IMR-90 (cell line): ENCODE results near the gene KIDINS220. TPM values are rescaled to one million over a fixed set of nuclear protein-coding genes. Genes with fewer than 3 reads are reported as not detected.

Experiments
- ATAC-seq: fragments of 200-7000 bp; cut with Tn5 transposase; 2 replicates; pipeline ENCODE4 v1.9.1; 2020; ENCODE audit warnings: low read depth, mild to moderate bottlenecking, moderate library complexity
- BruUV-seq: library from RNA; stranded (reverse); fragments of 400-500 nt; replicated peaks from 2 replicates; lab custom pipeline; 2021; lab: Mats Ljungman, UMichigan
- CTCF ChIA-PET: fragments of 300-600 bp; formaldehyde crosslinking; extraction: SDS; loops from one replicate; lab custom pipeline; 2021; ENCODE audit warnings: antibody characterized with exemption; lab: Yijun Ruan, JAX
- POLR2A ChIA-PET: fragments of 300-600 bp; sonication (Branson Sonifier 250); formaldehyde crosslinking; loops from one replicate; lab custom pipeline; 2022; ENCODE audit warnings: antibody characterized with exemption; ENCODE audit not compliant: unreplicated experiment; lab: Charles Lee
- DNase-seq: peaks from one replicate; pipeline ENCODE4 v3.0.0; 2013
- H2AFZ ChIP-seq: replicated peaks from 2 replicates; pipeline ENCODE3; 2013; ENCODE audit warnings: low read length, mild to moderate bottlenecking; ENCODE audit not compliant: poor library complexity
- H2AK5ac ChIP-seq: 2 replicates; pipeline ENCODE4 v1.6.1; 2013; ENCODE audit warnings: low read depth, low read length, inconsistent platforms
- H2AK9ac ChIP-seq: replicated peaks from 2 replicates; pipeline ENCODE3; 2013; ENCODE audit warnings: mild to moderate bottlenecking, low read depth, low read length, moderate library complexity; ENCODE audit not compliant: poor library complexity
- H2BK120ac ChIP-seq: 2 replicates; pipeline ENCODE4 v1.6.1; 2013; ENCODE audit warnings: low read depth, low read length, inconsistent platforms
- H2BK15ac ChIP-seq: 3 replicates; pipeline ENCODE4 v1.6.1; 2013; ENCODE audit warnings: low read depth, low read length, inconsistent platforms
- H2BK20ac ChIP-seq: 2 replicates; pipeline ENCODE4 v1.6.1; 2013; ENCODE audit warnings: low read depth, mild to moderate bottlenecking, inconsistent platforms, low read length, moderate library complexity
- H2BK5ac ChIP-seq: 2 replicates; pipeline ENCODE4 v1.6.1; 2013; ENCODE audit warnings: mild to moderate bottlenecking, low read depth, low read length, inconsistent platforms; ENCODE audit not compliant: poor library complexity, severe bottlenecking
- H3K14ac ChIP-seq: replicated peaks from 2 replicates; pipeline ENCODE4 v1.6.1; 2013; ENCODE audit warnings: low read depth, low read length, inconsistent platforms
- H3K18ac ChIP-seq: 2 replicates; pipeline ENCODE4 v1.6.1; 2013; ENCODE audit warnings: low read depth, low read length, control low read depth
- H3K23ac ChIP-seq: 2 replicates; pipeline ENCODE4 v1.6.1; 2013; ENCODE audit warnings: low read depth, low read length, inconsistent platforms
- H3K27ac ChIP-seq: 2 replicates; pipeline ENCODE4 v1.5.1; 2013; ENCODE audit warnings: mild to moderate bottlenecking, control low read depth, low read length; ENCODE audit not compliant: insufficient read depth
- H3K27me3 ChIP-seq: 2 replicates; pipeline ENCODE4 v1.6.1; 2013; ENCODE audit warnings: low read length; ENCODE audit not compliant: control insufficient read depth, insufficient read depth
- H3K36me3 ChIP-seq: 2 replicates; pipeline ENCODE4 v1.6.1; 2013; ENCODE audit warnings: low read length, mixed read lengths; ENCODE audit not compliant: control insufficient read depth, insufficient read depth
- H3K4ac ChIP-seq: 2 replicates; pipeline ENCODE4 v1.6.1; 2013; ENCODE audit warnings: low read depth, low read length, inconsistent platforms
- H3K4me1 ChIP-seq: 2 replicates; pipeline ENCODE4 v1.6.1; 2013; ENCODE audit warnings: low read length, mixed read lengths; ENCODE audit not compliant: control insufficient read depth, insufficient read depth
- H3K4me2 ChIP-seq: 2 replicates; pipeline ENCODE4 v1.6.1; 2013; ENCODE audit warnings: low read depth, mild to moderate bottlenecking, control low read depth, low read length, moderate library complexity
- H3K4me3 ChIP-seq: 2 replicates; pipeline ENCODE4 v1.5.1; 2013; ENCODE audit warnings: low read depth, mild to moderate bottlenecking, control low read depth, low read length, moderate library complexity; ENCODE audit not compliant: insufficient read depth
- H3K56ac ChIP-seq: 2 replicates; pipeline ENCODE4 v1.6.1; 2013; ENCODE audit warnings: low read length, inconsistent platforms; ENCODE audit not compliant: insufficient read depth; ENCODE audit errors: extremely low read depth
- H3K79me1 ChIP-seq, 2 experiments: 2 replicates each; pipeline ENCODE4 v1.6.1; 2013; ENCODE audit warnings: low read length in 2 of 2, inconsistent platforms in 1 of 2, low read depth in 1 of 2
- H3K9ac ChIP-seq: 2 replicates; pipeline ENCODE4 v1.6.1; 2013; ENCODE audit warnings: low read depth, low read length, control low read depth
- H3K9me1 ChIP-seq: 2 replicates; pipeline ENCODE4 v1.6.1; 2013; ENCODE audit warnings: low read length, inconsistent platforms; ENCODE audit not compliant: insufficient read depth
- H3K9me3 ChIP-seq: 2 replicates; pipeline ENCODE4 v1.6.1; 2013; ENCODE audit warnings: low read length; ENCODE audit not compliant: control insufficient read depth, insufficient read depth
- H4K20me1 ChIP-seq: 2 replicates; pipeline ENCODE4 v1.6.1; 2013; ENCODE audit warnings: low read length, inconsistent platforms; ENCODE audit not compliant: insufficient read depth
- H4K5ac ChIP-seq: 2 replicates; pipeline ENCODE4 v1.6.1; 2013; ENCODE audit warnings: mild to moderate bottlenecking, low read depth, low read length, control low read depth
- H4K8ac ChIP-seq, 2 experiments: 2 replicates each; pipeline ENCODE4 v1.6.1; 2013; ENCODE audit warnings: low read depth in 2 of 2, low read length in 2 of 2, control low read depth in 1 of 2, inconsistent platforms in 1 of 2
- H4K91ac ChIP-seq: 2 replicates; pipeline ENCODE4 v1.6.1; 2013; ENCODE audit warnings: low read depth, low read length, inconsistent platforms; ENCODE audit not compliant: insufficient read depth
- BHLHE40 ChIP-seq: fragments of 150-350 bp; IDR thresholded peaks from 2 replicates; pipeline ENCODE4 v1.6.1; 2016; ENCODE audit warnings: mild to moderate bottlenecking, low read depth, low read length
- CEBPB ChIP-seq: IDR thresholded peaks from 2 replicates; pipeline ENCODE4 v1.6.1; 2012; ENCODE audit warnings: low read depth, low read length, improper control_type of control experiment
- FOS ChIP-seq: fragments of 150-350 bp; IDR thresholded peaks from 2 replicates; pipeline ENCODE4 v1.6.1; 2016; ENCODE audit warnings: low read depth, low read length
- MAFK ChIP-seq: IDR thresholded peaks from 2 replicates; pipeline ENCODE4 v1.6.1; 2012; ENCODE audit warnings: low read depth, low read length, improper control_type of control experiment
- MAZ ChIP-seq: IDR thresholded peaks from 2 replicates; pipeline ENCODE4 v1.6.1; 2012; ENCODE audit warnings: low read depth, mild to moderate bottlenecking, low read length, improper control_type of control experiment, moderate library complexity, borderline replicate concordance
- MXI1 ChIP-seq: IDR thresholded peaks from 2 replicates; pipeline ENCODE4 v1.6.1; 2012; ENCODE audit warnings: low read depth, mild to moderate bottlenecking, low read length, moderate library complexity, borderline replicate concordance
- POLR2A ChIP-seq: IDR thresholded peaks from 2 replicates; pipeline ENCODE4 v1.6.1; 2012; ENCODE audit warnings: mild to moderate bottlenecking, low read depth, low read length
- RAD21 ChIP-seq: IDR thresholded peaks from 2 replicates; pipeline ENCODE4 v1.6.1; 2012; ENCODE audit warnings: low read length, improper control_type of control experiment
- RCOR1 ChIP-seq: IDR thresholded peaks from 2 replicates; pipeline ENCODE4 v1.6.1; 2012; ENCODE audit warnings: mild to moderate bottlenecking, low read length, improper control_type of control experiment; ENCODE audit not compliant: insufficient replicate concordance
- RFX5 ChIP-seq: IDR thresholded peaks from 2 replicates; pipeline ENCODE4 v1.8.0; 2012; ENCODE audit warnings: low read depth, mild to moderate bottlenecking, low read length, moderate library complexity
- SMC3 ChIP-seq: fragments of 150-350 bp; IDR thresholded peaks from 2 replicates; pipeline ENCODE4 v1.6.1; 2016; ENCODE audit warnings: low read depth, mild to moderate bottlenecking, antibody characterized with exemption, low read length, moderate library complexity
- WGBS, 2 experiments: methylation state at CpG; one replicate each; pipeline versions ENCODE4 v1.1.5 to v1.1.7; 2013; ENCODE audit warnings: missing lambda C conversion rate in 2 of 2; ENCODE audit not compliant: insufficient read length in 1 of 2; ENCODE audit errors: extremely low coverage in 2 of 2; 5-methylcytosine and 5-hydroxymethylcytosine counted together
- dilution Hi-C: fragments of 300-500 bp; cut with HindIII; formaldehyde crosslinking; loops from one replicate; pipeline ENCODE4 v1.14.3; 2018; ENCODE audit warnings: low sequenced_read_pairs; ENCODE audit not compliant: unreplicated experiment
- in situ Hi-C: fragments of 300-500 bp; cut with MboI; formaldehyde crosslinking; loops from 3 replicates; pipeline ENCODE4 v1.14.3; 2019; ENCODE audit warnings: low sequenced_read_pairs, inconsistent platforms, mixed read lengths
- intact Hi-C: fragments of 100-400 bp; cut with micrococcal nuclease; formaldehyde crosslinking; loops from 2 replicates; pipeline ENCODE4 v1.10.0; 2022
- polyA plus RNA-seq, 3 experiments: library from polyadenylated mRNA; depleted of rRNA; stranded (reverse); fragments of >200 nt; gene quantifications; 2 replicates each; pipeline ENCODE4 v1.2.3, GENCODE V29; 2012; ENCODE audit warnings: low replicate concordance in 1 of 3
- total RNA-seq: library from RNA; depleted of rRNA; stranded (reverse); fragments of >200 nt; gene quantifications from 2 replicates; pipeline ENCODE4 v1.2.3, GENCODE V29; 2012
- TF ChIP-seq, protein P1 (sequence below): conservative IDR thresholded peaks from 2 replicates; pipeline ENCODE4 v1.5.1; 2012; ENCODE audit warnings: mild to moderate bottlenecking, low read depth, low read length, improper control_type of control experiment
- TF ChIP-seq, protein P2 (sequence below): fragments of 150-350 bp; IDR thresholded peaks from 2 replicates; pipeline ENCODE4 v1.6.1; 2016; ENCODE audit warnings: low read depth, mild to moderate bottlenecking, low read length, moderate library complexity, borderline replicate concordance

Gene KIDINS220
- total and polyA plus RNA-seq, 2 of the 4 experiments (the other 2 are of a cell fraction): 23.1 to 63.4 TPM

GRCh38 chr2:8681786-8682692, 155.4 kb downstream of the KIDINS220 start, which contains the start of gene ID2:
Gene ID2, plus strand, starts transcription at chr2:8682056. Its CDS starts 110 bp downstream, at chr2:8682166.
- POLR2A ChIA-PET: interaction anchor here (0.6 to 1.4 kb wide), 9 partner anchors 12 to 1267 kb away, joined by 3 to 5 read pairs (median 3); no protein-coding TSS in a partner anchor
- in situ Hi-C loops (loop anchor here (10.0 to 25.0 kb wide), 5 partner anchors 377 to 1570 kb away; no protein-coding TSS in a partner anchor), dilution Hi-C loops (no loop called here), intact Hi-C loops (loop anchor here (1.0 to 10.0 kb wide), 9 partner anchors 45 to 957 kb away; no protein-coding TSS in a partner anchor)
- Histone ChIP-seq H3K14ac (peak within 1 kb of the TSS; percentile 70), H3K36me3 (peaks cover 5% of the 10 kb centered on the region), H2BK15ac (peak within 1 kb of the TSS; percentile 58; the same call in 1 of the 3 replicates), H3K4me1 (peaks cover 11% of the 10 kb centered on the region), H3K27ac (peak within 1 kb of the TSS; percentile 90), H2AK9ac (peak within 1 kb of the TSS; percentile 7), H4K20me1 (peaks cover 21% of the 10 kb centered on the region), H3K18ac (peak within 1 kb of the TSS; percentile 67), H3K4ac (peak within 1 kb of the TSS; percentile 91), H3K56ac (peak within 1 kb of the TSS; percentile 92), H4K8ac (peak within 1 kb of the TSS; percentile 5 to 67; a peak in 3 of 4 replicates), H3K9ac (peak within 1 kb of the TSS; percentile 86), H2AK5ac (peak within 1 kb of the TSS; percentile 40; the same call in 1 of the 2 replicates), H3K4me2 (peak within 1 kb of the TSS; percentile 92), H2BK5ac (peak within 1 kb of the TSS; percentile 86), H4K91ac (peak within 1 kb of the TSS; percentile 92), H2BK120ac (peak within 1 kb of the TSS; percentile 79), H4K5ac (peak within 1 kb of the TSS; percentile 65), H3K27me3 (no peaks in the 10 kb centered on the region), H2AFZ (peak within 1 kb of the TSS; percentile 92), H3K79me1 (peaks cover 0 to 9% of the 10 kb centered on the region in 2 experiments; a peak in 2 of 4 replicates), H2BK20ac (peak within 1 kb of the TSS; percentile 66), H3K9me3 (no peaks in the 10 kb centered on the region), H3K23ac (peak within 1 kb of the TSS; percentile 92), H3K9me1 (no peaks in the 10 kb centered on the region), H3K4me3 (peak within 1 kb of the TSS; percentile 87)
- DNase-seq: peak; percentile 98
- CTCF ChIA-PET: interaction anchor here (0.7 to 1.0 kb wide), 3 partner anchors 26 to 1255 kb away, joined by 3 read pairs; no protein-coding TSS in a partner anchor
- peak; percentile 68 for ATAC-seq
- BruUV-seq: TSS peak; percentile 88
- 0% methylated on average over 34 of the region's 70 CpGs; no CpG with 5 or more reads in 1 of the 2 experiments for WGBS, 2 experiments
- TF ChIP-seq RCOR1 (no peak), FOS (peak; percentile 69; the same call in 1 of the 2 replicates), POLR2A (peak; percentile 100), SMC3 (peak; percentile 33), MAFK (no peak), RFX5 (peak; percentile 28; the same call in 1 of the 2 replicates), BHLHE40 (peak; percentile 82), MAZ (peak; percentile 88), RAD21 (peak; percentile 50), CEBPB (no peak), MXI1 (peak; percentile 85; the same call in 1 of the 2 replicates)
- TF ChIP-seq, protein P1, sequence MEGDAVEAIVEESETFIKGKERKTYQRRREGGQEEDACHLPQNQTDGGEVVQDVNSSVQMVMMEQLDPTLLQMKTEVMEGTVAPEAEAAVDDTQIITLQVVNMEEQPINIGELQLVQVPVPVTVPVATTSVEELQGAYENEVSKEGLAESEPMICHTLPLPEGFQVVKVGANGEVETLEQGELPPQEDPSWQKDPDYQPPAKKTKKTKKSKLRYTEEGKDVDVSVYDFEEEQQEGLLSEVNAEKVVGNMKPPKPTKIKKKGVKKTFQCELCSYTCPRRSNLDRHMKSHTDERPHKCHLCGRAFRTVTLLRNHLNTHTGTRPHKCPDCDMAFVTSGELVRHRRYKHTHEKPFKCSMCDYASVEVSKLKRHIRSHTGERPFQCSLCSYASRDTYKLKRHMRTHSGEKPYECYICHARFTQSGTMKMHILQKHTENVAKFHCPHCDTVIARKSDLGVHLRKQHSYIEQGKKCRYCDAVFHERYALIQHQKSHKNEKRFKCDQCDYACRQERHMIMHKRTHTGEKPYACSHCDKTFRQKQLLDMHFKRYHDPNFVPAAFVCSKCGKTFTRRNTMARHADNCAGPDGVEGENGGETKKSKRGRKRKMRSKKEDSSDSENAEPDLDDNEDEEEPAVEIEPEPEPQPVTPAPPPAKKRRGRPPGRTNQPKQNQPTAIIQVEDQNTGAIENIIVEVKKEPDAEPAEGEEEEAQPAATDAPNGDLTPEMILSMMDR: 0 out of 2 replicates have a peak, but pooled peaks have one; percentile 5
- TF ChIP-seq, protein P2, sequence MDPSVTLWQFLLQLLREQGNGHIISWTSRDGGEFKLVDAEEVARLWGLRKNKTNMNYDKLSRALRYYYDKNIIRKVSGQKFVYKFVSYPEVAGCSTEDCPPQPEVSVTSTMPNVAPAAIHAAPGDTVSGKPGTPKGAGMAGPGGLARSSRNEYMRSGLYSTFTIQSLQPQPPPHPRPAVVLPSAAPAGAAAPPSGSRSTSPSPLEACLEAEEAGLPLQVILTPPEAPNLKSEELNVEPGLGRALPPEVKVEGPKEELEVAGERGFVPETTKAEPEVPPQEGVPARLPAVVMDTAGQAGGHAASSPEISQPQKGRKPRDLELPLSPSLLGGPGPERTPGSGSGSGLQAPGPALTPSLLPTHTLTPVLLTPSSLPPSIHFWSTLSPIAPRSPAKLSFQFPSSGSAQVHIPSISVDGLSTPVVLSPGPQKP: no peak
